HEK293 (cell line): ENCODE results near the gene SNAI1.

Experiments
- BCL6B ChIP-seq: fragments of 450-650 bp; formaldehyde crosslinking; IDR thresholded peaks from 2 replicates; pipeline ENCODE4 v1.5.1; 2017; ENCODE audit warnings: missing biosample characterization, missing genetic modification characterization
- KLF1 ChIP-seq: fragments of 450-650 bp; formaldehyde crosslinking; IDR thresholded peaks from 2 replicates; pipeline ENCODE4 v1.5.1; 2016; ENCODE audit warnings: missing biosample characterization, missing genetic modification characterization
- KLF9 ChIP-seq: fragments of 450-650 bp; formaldehyde crosslinking; IDR thresholded peaks from 2 replicates; pipeline ENCODE4 v1.5.1; 2016; ENCODE audit warnings: missing biosample characterization, missing genetic modification characterization, low read depth
- PBX3 ChIP-seq: sonication (generic); formaldehyde crosslinking; IDR thresholded peaks from 2 replicates; pipeline ENCODE4 v1.8.1; 2022; ENCODE audit warnings: mild to moderate bottlenecking, moderate library complexity, missing genetic modification reagents
- SETDB1 ChIP-seq: IDR thresholded peaks from one replicate; pipeline ENCODE4 v1.6.1; 2017; ENCODE audit warnings: mild to moderate bottlenecking, low read length, moderate library complexity, mixed read lengths; ENCODE audit not compliant: insufficient read length
- SP2 ChIP-seq: fragments of 450-650 bp; formaldehyde crosslinking; IDR thresholded peaks from 2 replicates; pipeline ENCODE4 v1.5.1; 2016; ENCODE audit warnings: missing biosample characterization, missing genetic modification characterization
- ZBTB10 ChIP-seq: fragments of 450-650 bp; formaldehyde crosslinking; IDR thresholded peaks from 2 replicates; pipeline ENCODE4 v1.5.1; 2016; ENCODE audit warnings: missing biosample characterization, missing genetic modification characterization
- ZBTB11 ChIP-seq: fragments of 450-650 bp; formaldehyde crosslinking; conservative IDR thresholded peaks from 2 replicates; pipeline ENCODE4 v1.5.1; 2016; ENCODE audit warnings: low read depth, missing biosample characterization, missing genetic modification characterization
- ZBTB49 ChIP-seq: fragments of 450-650 bp; formaldehyde crosslinking; IDR thresholded peaks from 2 replicates; pipeline ENCODE4 v1.5.1; 2016; ENCODE audit warnings: missing biosample characterization, missing genetic modification characterization, low read depth
- ZNF174 ChIP-seq: fragments of 450-650 bp; formaldehyde crosslinking; IDR thresholded peaks from 2 replicates; pipeline ENCODE4 v1.5.0; 2017; ENCODE audit warnings: missing biosample characterization, mild to moderate bottlenecking, missing genetic modification characterization
- ZNF184 ChIP-seq: fragments of 450-650 bp; IDR thresholded peaks from 2 replicates; pipeline ENCODE4 v1.5.1; 2018; ENCODE audit warnings: missing biosample characterization, mild to moderate bottlenecking, missing genetic modification characterization
- ZNF341 ChIP-seq: fragments of 450-650 bp; formaldehyde crosslinking; IDR thresholded peaks from 2 replicates; pipeline ENCODE4; 2016; ENCODE audit warnings: low read depth, missing biosample characterization, missing genetic modification characterization
- ZNF416 ChIP-seq: fragments of 450-650 bp; formaldehyde crosslinking; IDR thresholded peaks from 2 replicates; pipeline ENCODE4 v1.5.1; 2016; ENCODE audit warnings: missing biosample characterization, missing genetic modification characterization
- ZNF513 ChIP-seq: fragments of 450-650 bp; IDR thresholded peaks from 2 replicates; pipeline ENCODE4 v1.5.1; 2018; ENCODE audit warnings: missing biosample characterization, missing genetic modification characterization
- ZNF521 ChIP-seq: fragments of 450-650 bp; formaldehyde crosslinking; IDR thresholded peaks from 2 replicates; pipeline ENCODE4 v1.5.1; 2017; ENCODE audit warnings: missing biosample characterization, mild to moderate bottlenecking, missing genetic modification characterization
- ZNF530 ChIP-seq: fragments of 450-650 bp; formaldehyde crosslinking; IDR thresholded peaks from 2 replicates; pipeline ENCODE4 v1.5.1; 2016; ENCODE audit warnings: low read depth, missing biosample characterization, missing genetic modification characterization
- ZNF580 ChIP-seq: fragments of 450-650 bp; formaldehyde crosslinking; IDR thresholded peaks from 2 replicates; pipeline ENCODE4 v1.5.1; 2016; ENCODE audit warnings: missing biosample characterization, missing genetic modification characterization
- ZNF629 ChIP-seq: fragments of 450-650 bp; formaldehyde crosslinking; IDR thresholded peaks from 2 replicates; pipeline ENCODE4 v1.5.1; 2017; ENCODE audit warnings: missing biosample characterization, missing genetic modification characterization
- ZNF670 ChIP-seq: fragments of 450-650 bp; formaldehyde crosslinking; IDR thresholded peaks from 2 replicates; pipeline ENCODE4 v1.5.1; 2016; ENCODE audit warnings: missing biosample characterization, missing genetic modification characterization, low read depth
- ZNF704 ChIP-seq: fragments of 450-650 bp; formaldehyde crosslinking; IDR thresholded peaks from 2 replicates; pipeline ENCODE4 v1.5.1; 2016; ENCODE audit warnings: missing biosample characterization, missing genetic modification characterization
- ZNF785 ChIP-seq: fragments of 450-650 bp; formaldehyde crosslinking; IDR thresholded peaks from 2 replicates; pipeline ENCODE4 v1.5.1; 2016; ENCODE audit warnings: missing biosample characterization, missing genetic modification characterization
- ZSCAN5A ChIP-seq: fragments of 450-650 bp; formaldehyde crosslinking; IDR thresholded peaks from 2 replicates; pipeline ENCODE4 v1.5.1; 2016; ENCODE audit warnings: missing biosample characterization, missing genetic modification characterization

Gene SNAI1

GRCh38 chr20:49979030-49979832 lies 3.5 kb upstream of the SNAI1 start (continued):
- TF ChIP-seq ZBTB10 (tag by site-specific recombination) (peak; percentile 99), ZNF785 (tag by site-specific recombination) (no peak), ZNF513 (no peak), SP2 (tag by site-specific recombination) (peak; percentile 82), ZSCAN5A (no peak), PBX3 (CRISPR knock-in tag) (no peak), ZNF341 (peak; percentile 62), ZNF629 (tag by site-specific recombination) (peak; percentile 44; the same call in 1 of the 2 replicates), ZNF580 (no peak), ZNF174 (tag by site-specific recombination) (no peak), ZNF184 (tag by site-specific recombination) (no peak), BCL6B (tag by site-specific recombination) (no peak), ZNF521 (tag by site-specific recombination) (no peak), SETDB1 (no peak), KLF1 (tag by site-specific recombination) (peak; percentile 90), ZNF670 (tag by site-specific recombination) (no peak), ZNF530 (tag by site-specific recombination) (no peak), ZBTB11 (no peak), ZNF704 (tag by site-specific recombination) (no peak), ZNF416 (tag by site-specific recombination) (no peak), KLF9 (tag by site-specific recombination) (peak; percentile 83), ZBTB49 (tag by site-specific recombination) (no peak)
- TF ChIP-seq, all 188 proteins: peak for 51
